Heart left ventricle (tissue), 16 donors: ENCODE results near the gene UBXN2A. TPM values are rescaled to one million over a fixed set of nuclear protein-coding genes. Genes with fewer than 3 reads are reported as not detected.

Experiments
- ATAC-seq, 4 donors: fragments of 200-7000 bp; cut with Tn5 transposase; one replicate each; pipeline ENCODE4 v1.9.1; 2020 to 2022; ENCODE audit warnings: moderate library complexity in 4 of 4, mild to moderate bottlenecking in 3 of 4, moderate number of reproducible peaks in 1 of 4
- DNase-seq, 5 donors: peaks; one replicate each; pipeline ENCODE4 v3.0.0-alpha.2; 2020
- H3K27ac ChIP-seq, 12 donors: fragments of 200-600 bp; sonication (generic) in 4 of 12; one replicate each; pipeline versions ENCODE4 v1.5.0 to v1.8.0; 2016 to 2022; ENCODE audit warnings: mild to moderate bottlenecking in 2 of 12
- H3K27me3 ChIP-seq, 9 donors: fragments of 200-600 bp; sonication (generic) in 2 of 9; one replicate each; pipeline versions ENCODE4 v1.5.1 to v1.8.0; 2016 to 2022; ENCODE audit warnings: mild to moderate bottlenecking in 3 of 9
- H3K36me3 ChIP-seq, 9 donors: fragments of 200-600 bp; sonication (generic) in 2 of 9; one replicate each; pipeline versions ENCODE4 v1.5.0 to v1.8.0; 2018 to 2022; ENCODE audit warnings: mild to moderate bottlenecking in 2 of 9
- H3K4me1 ChIP-seq, 12 donors: fragments of 200-600 bp; sonication (generic) in 4 of 12; one replicate each; pipeline versions ENCODE4 v1.5.0 to v1.8.0; 2016 to 2022; ENCODE audit warnings: mild to moderate bottlenecking in 3 of 12
- H3K4me3 ChIP-seq, 12 donors: fragments of 200-600 bp; sonication (generic) in 4 of 12; one replicate each; pipeline versions ENCODE4 v1.5.0 to v1.8.0; 2017 to 2022; ENCODE audit warnings: mild to moderate bottlenecking in 9 of 12, moderate library complexity in 4 of 12
- H3K9me3 ChIP-seq, 12 donors: fragments of 200-600 bp; sonication (generic) in 4 of 12; one replicate each; pipeline versions ENCODE4 v1.5.0 to v1.8.0; 2016 to 2022; ENCODE audit warnings: mild to moderate bottlenecking in 1 of 12
- CTCF ChIP-seq, 12 donors: fragments of 200-600 bp; sonication (generic) in 4 of 12; IDR thresholded peaks; one replicate each; pipeline versions ENCODE4 v1.5.0 to v1.8.0; 2018 to 2022; ENCODE audit warnings: antibody characterized with exemption in 12 of 12, mild to moderate bottlenecking in 5 of 12
- POLR2A ChIP-seq, 2 donors: fragments of 450-650 bp; IDR thresholded peaks; one replicate each; pipeline ENCODE4 v1.6.1; 2017; ENCODE audit warnings: antibody characterized with exemption in 2 of 2, mild to moderate bottlenecking in 2 of 2, moderate library complexity in 2 of 2
- WGBS, 4 donors: extraction: QIAGEN DNeasy Blood & Tissue Kit in 2 of 4; methylation state at CpG; one replicate each; pipeline versions ENCODE4 v1.1.5 to v1.1.7; 2013 to 2018; 5-methylcytosine and 5-hydroxymethylcytosine counted together
- intact Hi-C, 10 donors: fragments of 100-400 bp; cut with DNase I; formaldehyde crosslinking; loops; one replicate each; pipeline versions ENCODE4 v1.11.1 to v1.14.2; 2022
- polyA plus RNA-seq, 2 donors: library from polyadenylated mRNA; stranded (reverse); fragments of 200-250 nt; gene quantifications; one replicate each; pipeline ENCODE4 v1.2.3, GENCODE V29; 2013
- total RNA-seq, 9 donors: library from RNA; depleted of rRNA in 2 of 9; stranded (reverse); fragments of >200 nt in 2 of 9; fragmentation: NEBNext Ultra II Directional in 3 of 9; extraction: Animal tissue kit (Norgen Biotek cat#: 25700) in 3 of 9; gene quantifications; one replicate each; pipeline versions ENCODE4 v1.1.0 to v1.2.4, GENCODE V29; 2016 to 2023
- donor health status: ischemic (EF 13 %, LVEDD 7.1; RV severe dilation, severe dysfunction).
- donor health status: healthy with polysubstance abuse.
- donor health status: DM: no; HTN: yes; CAD: no.
- donor health status: DM: no; HTN: no; CAD: no.
- donor health status: ischemic (EF 25% LVEDD 6.9; RV normal size, moderate dysfunction).
- donor health status: ischemic (EF 25% LVEDD 5.7; RV mildly dilated, moderate dysfunction).
- donor health status: healthy.
- donor health status: DM: yes; HTN: yes; CAD: no.
- donor health status: ischemic (EF 35%, LVEDD 5.7; RV mildly dilated, moderate dysfunction).
- donor health status: nonischemic (EF 11% LVEDD 7.7; RV severe dilation, severe dysfunction).
- donor health status: DM: yes; HTN: yes; CAD: no.
- donor health status: PGD.
- donor health status: ischemic (EF 29% LVEDD 5.4; RV normal size, mild dysfunction).
- donor health status: nonischemic (EF 23%, LVEDD 6.1; RV moderate dilation, normal function).

UBXN2A gene
- total and polyA plus RNA-seq, 11 donors, result 9.6 to 24.0 (median 18.6) TPM

- Histone ChIP-seq H3K27ac (no peak overlapping the region), H3K9me3 (no peaks in the 10 kb centered on the region), H3K4me1 (peaks cover 0 to 43% (median 22%) of the 10 kb centered on the region in 12 donors), H3K4me3 (no peak overlapping the region), H3K27me3 (no peaks in the 10 kb centered on the region), H3K36me3 (no peaks in the 10 kb centered on the region)
- no peak for DNase-seq
- intact Hi-C loops, result no loop called here
- ATAC-seq, result no peak
- TF ChIP-seq CTCF (IDR thresholded peaks at IDR 0.05) (no peak), POLR2A (IDR thresholded peaks at IDR 0.05) (no peak)
- 64 to 78% (median 68%) methylated on average over 2 of the region's 2 CpGs for WGBS, 4 donors
Observed at GRCh38 chr2:23905155-23905554, 35.1 kb upstream of the UBXN2A start.

GRCh38 chr2:23912054-23912453, 28.2 kb upstream of the UBXN2A start:
- Histone ChIP-seq H3K27me3 (no peaks in the 10 kb centered on the region), H3K27ac (no peak overlapping the region), H3K36me3 (no peaks in the 10 kb centered on the region), H3K9me3 (no peaks in the 10 kb centered on the region), H3K4me1 (peaks cover 0 to 21% (median 8%) of the 10 kb centered on the region in 12 donors), H3K4me3 (no peak overlapping the region)
- ATAC-seq, result no peak
- TF ChIP-seq CTCF (IDR thresholded peaks at IDR 0.05), result no peak
- TF ChIP-seq POLR2A (IDR thresholded peaks at IDR 0.05), result no peak
- intact Hi-C loops, result no loop called here
- 84 to 88% (median 85%) methylated on average over 3 of the region's 3 CpGs for WGBS, 4 donors
- DNase-seq, result no peak

GRCh38 chr2:23915327-23915726, 24.9 kb upstream of the UBXN2A start:
- H3K27me3 ChIP-seq, result no peaks in the 10 kb centered on the region
- peaks cover 0 to 37% (median 13%) of the 10 kb centered on the region in 12 donors for H3K4me1 ChIP-seq
- no peak overlapping the region for H3K27ac ChIP-seq
- ATAC-seq (no peak), DNase-seq (no peak)
- intact Hi-C loops, result no loop called here
- no peak overlapping the region for H3K4me3 ChIP-seq
- 86 to 91% (median 89%) methylated on average over 7 of the region's 7 CpGs for WGBS, 4 donors
- H3K9me3 ChIP-seq, result no peaks in the 10 kb centered on the region
- H3K36me3 ChIP-seq, result no peaks in the 10 kb centered on the region
- TF ChIP-seq CTCF (IDR thresholded peaks at IDR 0.05), result no peak
- TF ChIP-seq POLR2A (IDR thresholded peaks at IDR 0.05), result no peak

GRCh38 chr2:23916727-23917405, 23.4 kb upstream of the UBXN2A start:
- TF ChIP-seq POLR2A (IDR thresholded peaks at IDR 0.05) (no peak), CTCF (IDR thresholded peaks at IDR 0.05) (no peak)
- H3K27me3 ChIP-seq, result no peaks in the 10 kb centered on the region
- no peaks in the 10 kb centered on the region for H3K36me3 ChIP-seq
- WGBS, 4 donors, result 49 to 64% (median 60%) methylated on average over 3 of the region's 3 CpGs
- no peak overlapping the region for H3K27ac ChIP-seq
- H3K4me3 ChIP-seq, result no peak overlapping the region
- no peak for DNase-seq
- H3K9me3 ChIP-seq, result no peaks in the 10 kb centered on the region
- peaks cover 0 to 37% (median 19%) of the 10 kb centered on the region in 12 donors for H3K4me1 ChIP-seq
- intact Hi-C loops, result no loop called here
- no peak for ATAC-seq
